Measurements from ENCODE around the gene PAFAH2. TPM values are rescaled to one million over a fixed set of nuclear protein-coding genes. Genes with fewer than 3 reads are reported as not detected.

PAFAH2 gene
- polyA plus RNA-seq, 3 donors: 18.5 to 19.8 (median 19.2) TPM

GRCh38 chr1:26020330-26020768 is 22.5 kb upstream of the PAFAH2 start:
- no peak for DNase-seq (ENCODE audit: extremely low read depth in 1 of 11, low read depth in 9 of 11, low spot score in 4 of 11)

GRCh38 chr1:26019641-26020315 is 21.9 kb upstream of the PAFAH2 start:
- DNase-seq (ENCODE audit: extremely low read depth in 1 of 11, low read depth in 9 of 11, low spot score in 4 of 11): no peak

- DNase-seq (ENCODE audit: extremely low read depth in 1 of 11, low read depth in 9 of 11, low spot score in 4 of 11): no peak
Measured at GRCh38 chr1:26017606-26018005, 19.7 kb upstream of the PAFAH2 start.

- no peak for DNase-seq (ENCODE audit: extremely low read depth in 1 of 11, low read depth in 9 of 11, low spot score in 4 of 11)
Measured at GRCh38 chr1:26016953-26017545, 19.2 kb upstream of the PAFAH2 start.

GRCh38 chr1:26016258-26016952 is 18.5 kb upstream of the PAFAH2 start:
- DNase-seq (ENCODE audit: extremely low read depth in 1 of 11, low read depth in 9 of 11, low spot score in 4 of 11): no peak

DNA sequence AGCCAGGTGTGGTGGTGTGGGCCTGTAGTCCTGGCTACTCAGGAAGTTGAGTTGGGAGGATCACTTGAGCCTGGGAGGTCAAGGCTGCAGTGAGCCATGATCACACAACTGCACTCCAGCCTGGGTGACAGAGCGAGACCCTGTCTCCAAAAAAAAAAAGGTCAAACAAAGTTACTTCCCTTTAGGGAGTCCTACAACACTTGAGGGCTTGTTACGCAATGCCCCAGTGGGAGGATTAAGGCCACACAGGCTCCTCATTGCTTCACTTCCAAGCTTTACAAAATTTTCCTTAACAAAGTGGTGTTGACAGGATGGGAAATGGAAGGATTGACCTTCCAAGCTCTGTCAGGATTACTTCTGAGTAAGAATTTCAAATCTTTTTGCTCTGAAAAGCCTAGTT is 17.5 kb upstream of the PAFAH2 start:
- DNase-seq (ENCODE audit: extremely low read depth in 1 of 11, low read depth in 9 of 11, low spot score in 4 of 11): no peak

GRCh38 chr1:26014179-26014578 is 16.3 kb upstream of the PAFAH2 start:
- DNase-seq (ENCODE audit: extremely low read depth in 1 of 11, low read depth in 9 of 11, low spot score in 4 of 11): no peak

DNA sequence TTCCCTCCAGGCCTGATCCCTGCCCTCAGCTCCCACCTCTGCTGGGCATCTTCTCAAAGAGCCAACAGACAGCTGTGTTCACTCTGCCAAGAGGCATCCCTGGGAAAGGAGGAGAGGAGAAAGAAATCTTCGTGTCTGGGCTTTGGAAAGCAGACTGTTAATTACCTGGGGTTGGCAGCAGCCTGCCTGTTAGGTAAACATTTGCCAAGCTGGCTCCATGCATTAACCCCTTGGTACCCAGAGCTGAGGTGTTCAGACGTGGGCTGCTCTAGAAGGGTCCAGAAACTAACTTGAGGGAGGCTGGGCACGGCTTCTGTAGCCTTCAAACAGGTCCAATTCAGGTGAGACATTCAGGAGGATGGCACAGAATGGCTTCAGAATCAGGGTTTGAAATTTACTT is 15.0 kb upstream of the PAFAH2 start:
- no peak for DNase-seq (ENCODE audit: extremely low read depth in 1 of 11, low read depth in 9 of 11, low spot score in 4 of 11)

- DNase-seq (ENCODE audit: extremely low read depth in 1 of 11, low read depth in 9 of 11, low spot score in 4 of 11): no peak
Measured at GRCh38 chr1:26010825-26011224, 13.0 kb upstream of the PAFAH2 start.

- DNase-seq (ENCODE audit: extremely low read depth in 1 of 11, low read depth in 9 of 11, low spot score in 4 of 11): peak in 1 of 11 donors; percentile 22
Measured at GRCh38 chr1:26009796-26010447, 12.1 kb upstream of the PAFAH2 start.

DNA sequence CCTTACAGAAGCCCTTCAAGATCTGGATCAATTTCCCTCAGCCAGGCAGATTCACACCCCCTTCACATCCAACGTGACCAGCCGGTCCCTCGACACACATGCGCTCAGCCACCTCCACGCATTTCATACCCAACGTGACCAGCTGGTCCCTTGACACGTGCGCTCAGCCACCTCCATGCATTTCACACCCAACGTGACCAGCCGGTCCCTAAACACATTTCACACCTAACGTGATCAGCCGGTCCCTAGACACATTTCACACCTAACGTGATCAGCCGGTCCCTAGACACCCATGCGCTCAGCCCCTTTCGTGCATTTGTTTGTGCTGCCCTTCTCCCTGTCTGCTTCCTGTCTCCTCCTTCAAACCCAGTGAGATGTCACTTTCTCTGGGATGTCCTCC is 8.8 kb upstream of the PAFAH2 start:
- DNase-seq (ENCODE audit: extremely low read depth in 1 of 11, low read depth in 9 of 11, low spot score in 4 of 11): no peak

DNA sequence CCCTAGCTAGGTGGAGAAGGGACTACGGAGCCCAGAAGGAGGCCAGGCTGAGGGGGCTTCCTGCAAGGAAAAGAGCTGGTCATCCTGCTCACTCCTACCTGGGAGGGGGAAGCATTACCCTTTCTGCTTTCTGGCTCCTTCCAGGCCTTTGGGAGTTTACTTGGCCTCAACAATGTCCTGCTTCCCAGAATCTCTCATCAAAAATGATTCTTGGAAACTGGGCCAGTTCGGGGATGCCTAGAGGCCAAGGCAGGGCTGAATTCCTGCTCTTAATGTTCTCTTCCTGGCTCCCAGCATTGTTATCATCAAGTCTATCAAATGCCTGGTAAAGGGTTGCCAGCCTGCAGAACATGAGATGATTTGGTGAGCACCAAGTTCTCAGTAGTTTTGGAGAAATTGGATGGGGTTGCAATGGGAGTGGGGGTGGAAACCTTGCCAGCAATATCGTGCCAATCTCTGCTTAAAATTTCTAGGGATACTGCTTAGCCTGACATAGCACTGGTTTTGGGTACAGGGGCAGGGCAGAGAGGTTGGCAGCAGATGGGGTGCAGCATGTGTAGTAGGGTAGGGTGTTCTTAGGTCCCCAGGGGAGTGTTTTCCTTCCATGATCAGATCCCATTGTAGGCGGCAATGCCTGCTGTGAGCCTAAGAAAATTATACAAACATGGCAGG is 7.7 kb upstream of the PAFAH2 start:
- no peak for DNase-seq (ENCODE audit: extremely low read depth in 1 of 11, low read depth in 9 of 11, low spot score in 4 of 11)

DNA sequence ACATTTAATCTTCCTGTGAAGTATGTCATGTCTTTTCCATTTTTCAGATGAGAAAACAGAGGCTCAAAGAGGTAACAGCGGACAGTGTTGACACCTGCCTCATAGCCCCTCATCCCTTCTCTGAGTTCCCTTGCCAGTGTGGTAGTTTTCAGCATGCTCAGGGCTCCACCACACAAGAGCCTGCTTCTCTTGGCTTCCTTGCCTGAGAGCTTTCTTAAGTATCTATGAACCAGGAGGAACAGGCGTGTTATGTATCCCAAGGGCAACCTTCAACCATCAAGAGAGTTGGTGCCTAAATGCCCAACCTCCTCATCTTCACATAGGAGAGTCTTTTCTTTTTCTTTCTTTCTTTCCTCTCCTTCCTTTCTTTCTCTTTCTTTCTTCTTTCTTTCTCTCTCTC is 5.9 kb upstream of the PAFAH2 start:
- no peak for DNase-seq (ENCODE audit: extremely low read depth in 1 of 11, low read depth in 9 of 11, low spot score in 4 of 11)

DNA sequence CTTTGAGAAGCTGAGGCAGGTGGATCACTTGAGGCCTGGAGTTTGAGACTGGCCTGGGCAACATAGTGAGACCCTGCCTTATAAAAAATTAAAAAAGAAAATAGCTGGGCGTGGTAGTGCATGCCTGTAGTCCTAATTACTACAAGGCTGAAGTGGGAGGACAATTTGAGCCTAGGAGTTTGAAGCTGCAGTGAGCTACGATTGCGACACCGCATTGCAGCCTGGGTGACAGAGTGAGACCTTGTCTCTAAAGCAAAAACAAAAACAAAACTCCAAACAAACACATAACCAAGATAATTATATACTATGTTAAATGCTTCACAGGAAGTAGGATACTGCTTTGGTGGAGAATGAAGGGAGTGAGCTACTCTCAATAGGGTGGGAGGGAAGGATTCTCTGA is 5.4 kb upstream of the PAFAH2 start:
- no peak for DNase-seq (ENCODE audit: extremely low read depth in 1 of 11, low read depth in 9 of 11, low spot score in 4 of 11)

- no peak for DNase-seq (ENCODE audit: extremely low read depth in 1 of 11, low read depth in 9 of 11, low spot score in 4 of 11)
Measured at GRCh38 chr1:25999041-25999800, 1.4 kb upstream of the PAFAH2 start.

DNA sequence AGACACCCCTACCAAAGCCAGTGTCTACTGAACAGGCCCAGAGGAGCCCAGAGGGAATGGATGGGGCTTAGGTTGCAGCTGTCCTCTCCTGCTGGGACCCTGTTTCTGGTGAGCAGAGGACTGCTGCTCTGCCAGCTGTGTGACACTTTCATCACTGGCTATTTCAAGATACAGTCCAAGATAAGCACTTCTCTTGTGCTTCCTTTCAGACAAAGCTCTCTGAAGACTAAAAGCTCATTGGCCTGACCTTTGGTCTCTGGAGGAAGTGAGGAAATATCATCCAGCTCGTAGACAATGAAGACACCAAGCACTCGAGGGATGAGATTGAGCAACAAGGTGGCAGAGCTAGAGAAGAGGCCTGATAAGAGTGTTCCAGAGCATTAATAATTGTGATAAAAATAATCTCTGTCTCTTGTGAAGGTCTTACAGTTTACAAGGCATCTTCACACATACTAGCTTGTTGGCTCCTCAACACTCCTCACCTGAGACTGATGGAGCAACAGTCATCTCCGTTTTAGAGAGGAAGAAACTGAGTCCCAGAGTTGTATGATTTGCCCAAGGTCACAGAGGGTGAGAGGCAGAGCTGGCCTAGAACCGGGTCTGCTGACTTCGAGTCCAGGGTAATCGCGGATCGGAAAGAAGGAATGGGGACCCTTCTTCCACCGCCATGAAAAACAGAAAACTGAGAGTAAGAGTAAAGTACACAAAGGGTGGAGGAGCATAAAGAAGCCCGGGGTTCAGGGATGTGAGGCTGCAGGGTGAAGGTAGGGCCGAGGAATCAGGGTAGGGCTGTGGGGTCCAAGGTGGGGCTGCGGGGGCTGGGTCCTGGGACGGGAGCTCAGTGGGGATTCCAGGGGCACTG is 666 bp downstream of the PAFAH2 start:
- DNase-seq (ENCODE audit: extremely low read depth in 1 of 11, low read depth in 9 of 11, low spot score in 4 of 11): peak in 2 of 11 donors; percentile 19 to 39

- DNase-seq (ENCODE audit: extremely low read depth in 1 of 11, low read depth in 9 of 11, low spot score in 4 of 11): no peak
Measured at GRCh38 chr1:25994402-25995150, 3.3 kb downstream of the PAFAH2 start.

All from renal cortex interstitium (tissue), 11 donors.